Gastrocnemius medialis (tissue), 4 donors: ENCODE measurements around the gene CILP2.

Experiments used
- POLR2A ChIP-seq, 2 donors: fragments of 450-650 bp; IDR thresholded peaks; one replicate each; pipeline ENCODE4 v1.6.1; 2017; ENCODE audit warnings: antibody characterized with exemption in 2 of 2, mild to moderate bottlenecking in 2 of 2, moderate library complexity in 2 of 2
- TF ChIP-seq, protein P1 (sequence below), 5 experiments: fragments of 450-650 bp in 3 of 5; fragments of 200-600 bp in 2 of 5; sonication (generic) in 2 of 5; IDR thresholded peaks in 4 of 5; conservative IDR thresholded peaks in 1 of 5; 1 replicate in 4 of 5; 2 replicates in 1 of 5; pipeline ENCODE4 v1.5.1; 2016 to 2019; ENCODE audit warnings: antibody characterized with exemption in 5 of 5, mild to moderate bottlenecking in 3 of 5, moderate library complexity in 3 of 5

DNA sequence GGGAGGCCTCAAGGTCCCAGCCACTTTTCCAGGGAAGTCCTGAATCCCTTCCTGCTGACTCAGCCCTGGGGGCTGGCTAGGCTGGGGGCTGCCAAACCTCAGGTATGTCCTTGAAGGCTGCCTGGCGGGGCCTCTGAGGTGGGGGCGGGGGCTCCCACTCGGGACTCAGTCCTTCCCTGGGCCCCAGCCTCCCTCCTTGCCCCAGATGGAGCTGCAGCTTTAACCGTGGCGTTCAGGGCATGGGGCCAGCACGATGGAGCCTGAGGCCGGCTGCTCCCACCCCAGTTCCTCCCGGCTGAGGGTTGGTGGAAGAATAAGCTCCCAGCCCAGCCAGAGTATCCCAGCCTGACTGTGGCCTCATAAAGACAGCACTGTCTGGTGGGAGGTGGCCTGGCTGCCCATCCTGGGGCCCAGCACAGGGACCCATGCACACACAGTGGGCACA is 12.4 kb downstream of the CILP2 start:
- TF ChIP-seq, protein P1, sequence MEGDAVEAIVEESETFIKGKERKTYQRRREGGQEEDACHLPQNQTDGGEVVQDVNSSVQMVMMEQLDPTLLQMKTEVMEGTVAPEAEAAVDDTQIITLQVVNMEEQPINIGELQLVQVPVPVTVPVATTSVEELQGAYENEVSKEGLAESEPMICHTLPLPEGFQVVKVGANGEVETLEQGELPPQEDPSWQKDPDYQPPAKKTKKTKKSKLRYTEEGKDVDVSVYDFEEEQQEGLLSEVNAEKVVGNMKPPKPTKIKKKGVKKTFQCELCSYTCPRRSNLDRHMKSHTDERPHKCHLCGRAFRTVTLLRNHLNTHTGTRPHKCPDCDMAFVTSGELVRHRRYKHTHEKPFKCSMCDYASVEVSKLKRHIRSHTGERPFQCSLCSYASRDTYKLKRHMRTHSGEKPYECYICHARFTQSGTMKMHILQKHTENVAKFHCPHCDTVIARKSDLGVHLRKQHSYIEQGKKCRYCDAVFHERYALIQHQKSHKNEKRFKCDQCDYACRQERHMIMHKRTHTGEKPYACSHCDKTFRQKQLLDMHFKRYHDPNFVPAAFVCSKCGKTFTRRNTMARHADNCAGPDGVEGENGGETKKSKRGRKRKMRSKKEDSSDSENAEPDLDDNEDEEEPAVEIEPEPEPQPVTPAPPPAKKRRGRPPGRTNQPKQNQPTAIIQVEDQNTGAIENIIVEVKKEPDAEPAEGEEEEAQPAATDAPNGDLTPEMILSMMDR (IDR thresholded peaks at IDR 0.05 in 4 of 5, conservative IDR thresholded peaks at IDR 0.05 in 1 of 5) = no peak
- no peak for TF ChIP-seq POLR2A (IDR thresholded peaks at IDR 0.05)
